HG02588 (cell line): ENCODE measurements around the gene GBX2.

ENCODE experiments used
- ATAC-seq: cut with Tn5 transposase; IDR thresholded peaks from one replicate; pipeline ENCODE4 v1.9.1; 2021; ENCODE audit warnings: mild to moderate bottlenecking, moderate library complexity; ENCODE audit not compliant: unreplicated experiment

Gene GBX2

DNA sequence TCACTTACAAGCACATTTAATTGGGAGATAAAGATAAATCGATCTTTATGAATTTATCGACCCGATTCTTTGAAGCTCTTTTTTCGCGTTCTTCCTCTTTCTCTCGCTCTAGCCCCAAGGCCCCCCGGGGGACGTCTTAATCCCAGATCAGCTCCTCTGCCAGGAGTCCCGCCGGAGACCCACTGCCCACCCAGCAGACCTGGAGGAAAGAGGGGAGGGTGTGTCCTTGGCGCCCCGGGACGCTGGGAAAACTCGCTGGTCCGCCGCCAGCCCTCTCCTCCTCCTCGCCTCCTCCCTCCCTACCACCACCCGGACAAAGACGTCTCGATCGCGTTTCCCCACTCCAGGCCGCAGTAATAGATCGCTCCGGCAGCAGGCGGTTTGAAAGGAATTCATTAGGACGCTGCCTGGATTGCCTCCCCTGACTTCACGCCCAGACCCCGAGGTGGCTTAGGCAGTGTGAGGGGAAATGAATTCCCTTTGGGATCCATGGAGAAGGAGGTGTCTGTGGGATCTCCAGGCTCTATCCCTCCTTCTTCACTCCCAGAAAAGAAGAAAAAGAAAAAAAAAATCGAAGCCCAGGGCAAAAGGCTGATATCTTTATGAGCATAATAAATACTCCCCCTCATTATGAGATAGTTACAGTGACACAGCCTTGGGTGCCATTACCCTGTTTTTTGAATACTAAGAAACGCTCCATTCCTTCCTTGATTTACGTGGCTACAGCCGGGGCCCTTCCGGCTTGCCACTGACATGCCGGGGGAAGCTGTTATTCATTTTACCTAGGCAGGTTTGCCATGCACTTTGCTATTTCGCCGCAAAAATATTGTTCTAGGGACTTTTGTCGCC is 1.8 kb upstream of the GBX2 start:
- ATAC-seq: no peak

DNA sequence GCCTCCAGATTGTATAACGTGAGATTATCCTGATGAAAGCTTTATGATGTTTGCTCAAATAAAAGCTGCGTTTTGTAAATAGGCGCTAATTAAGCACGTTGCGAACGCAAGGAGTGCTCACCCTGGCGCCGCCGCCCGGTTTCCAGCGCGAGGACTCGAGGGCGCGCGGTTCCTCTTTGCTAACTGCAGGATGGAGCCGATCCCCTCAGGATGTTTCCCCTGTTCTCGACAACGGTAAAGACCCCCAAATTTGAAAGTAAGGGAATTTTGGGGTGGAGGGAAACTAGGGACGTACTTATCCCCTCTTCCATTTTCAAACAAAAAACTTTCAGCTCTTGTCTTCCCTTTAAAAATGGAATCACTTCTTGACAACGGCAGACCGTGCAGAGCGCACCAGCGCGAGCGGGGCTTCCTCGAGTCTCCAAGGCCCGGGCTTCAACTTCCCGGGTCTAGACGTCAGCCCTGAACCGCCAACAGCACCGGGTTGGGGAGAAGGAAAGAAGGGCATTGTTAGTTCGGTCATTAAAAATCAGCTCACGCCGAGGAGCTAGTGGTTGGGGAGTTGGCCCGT is 1.1 kb upstream of the GBX2 start:
- no peak for ATAC-seq

DNA sequence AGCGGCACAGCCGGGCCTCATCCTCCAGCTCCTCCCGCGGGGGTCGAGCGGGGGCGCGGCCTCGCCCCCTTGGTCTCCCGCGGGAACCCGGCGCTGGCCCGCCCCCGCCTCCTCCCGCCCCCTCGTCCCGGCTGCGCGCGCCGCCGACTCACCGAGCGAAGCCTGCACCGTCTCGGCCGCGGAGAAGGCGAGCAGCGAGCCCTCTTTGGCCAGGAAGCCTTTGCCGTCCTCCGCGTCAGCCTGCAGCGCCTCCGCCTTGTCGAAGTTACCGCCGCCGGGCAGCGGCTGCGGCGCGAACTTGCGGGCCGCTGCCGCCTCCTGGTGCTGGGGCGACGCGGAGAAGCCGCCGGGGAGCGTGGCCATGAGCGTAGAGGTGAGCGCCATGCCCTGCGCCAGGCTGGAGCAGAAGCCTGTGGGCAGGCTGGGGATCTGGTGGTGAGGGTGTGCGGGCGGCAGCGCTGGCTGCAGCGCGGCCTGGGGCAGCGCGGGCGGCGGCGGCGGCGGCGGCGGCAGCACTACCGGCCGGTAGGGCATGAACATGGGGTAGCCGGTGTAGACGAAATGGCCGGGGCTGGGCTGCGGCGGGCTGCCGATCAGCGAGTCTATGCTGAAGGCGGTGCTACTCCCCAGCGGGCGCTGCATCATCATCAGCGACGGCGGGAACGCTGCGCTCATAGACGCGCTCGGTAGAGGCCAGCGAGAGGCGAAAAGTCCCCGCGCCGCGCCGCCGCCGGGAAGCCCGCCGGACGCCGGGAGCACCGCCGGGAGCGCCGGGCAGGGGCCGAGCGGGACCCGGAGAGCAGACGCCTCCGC is 683 bp downstream of the GBX2 start:
- ATAC-seq: no peak

DNA sequence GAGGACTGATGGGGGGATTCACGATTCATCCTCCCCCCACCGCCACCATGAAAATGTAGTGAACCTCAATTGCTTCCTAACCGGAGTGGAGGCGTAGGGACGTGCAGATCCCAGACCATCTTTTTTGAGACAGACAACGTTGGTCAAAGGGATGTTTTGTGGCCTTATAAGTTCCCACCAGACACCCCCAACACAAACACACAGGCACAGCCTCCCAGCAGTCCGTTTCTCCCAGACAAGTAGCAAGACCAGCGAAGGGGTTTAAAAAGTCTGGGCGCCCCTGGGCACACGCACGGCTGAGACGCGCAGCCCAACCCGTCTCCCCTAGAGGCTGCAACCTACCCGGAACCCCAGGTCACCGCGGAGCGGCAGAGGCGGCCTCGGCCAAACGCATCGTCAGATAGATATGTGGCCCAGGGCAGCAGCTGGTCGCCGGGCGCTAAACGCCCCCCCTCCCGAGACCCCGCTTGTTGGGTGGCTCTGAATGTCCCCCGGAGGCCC is 1.3 kb downstream of the GBX2 start:
- no peak for ATAC-seq

DNA sequence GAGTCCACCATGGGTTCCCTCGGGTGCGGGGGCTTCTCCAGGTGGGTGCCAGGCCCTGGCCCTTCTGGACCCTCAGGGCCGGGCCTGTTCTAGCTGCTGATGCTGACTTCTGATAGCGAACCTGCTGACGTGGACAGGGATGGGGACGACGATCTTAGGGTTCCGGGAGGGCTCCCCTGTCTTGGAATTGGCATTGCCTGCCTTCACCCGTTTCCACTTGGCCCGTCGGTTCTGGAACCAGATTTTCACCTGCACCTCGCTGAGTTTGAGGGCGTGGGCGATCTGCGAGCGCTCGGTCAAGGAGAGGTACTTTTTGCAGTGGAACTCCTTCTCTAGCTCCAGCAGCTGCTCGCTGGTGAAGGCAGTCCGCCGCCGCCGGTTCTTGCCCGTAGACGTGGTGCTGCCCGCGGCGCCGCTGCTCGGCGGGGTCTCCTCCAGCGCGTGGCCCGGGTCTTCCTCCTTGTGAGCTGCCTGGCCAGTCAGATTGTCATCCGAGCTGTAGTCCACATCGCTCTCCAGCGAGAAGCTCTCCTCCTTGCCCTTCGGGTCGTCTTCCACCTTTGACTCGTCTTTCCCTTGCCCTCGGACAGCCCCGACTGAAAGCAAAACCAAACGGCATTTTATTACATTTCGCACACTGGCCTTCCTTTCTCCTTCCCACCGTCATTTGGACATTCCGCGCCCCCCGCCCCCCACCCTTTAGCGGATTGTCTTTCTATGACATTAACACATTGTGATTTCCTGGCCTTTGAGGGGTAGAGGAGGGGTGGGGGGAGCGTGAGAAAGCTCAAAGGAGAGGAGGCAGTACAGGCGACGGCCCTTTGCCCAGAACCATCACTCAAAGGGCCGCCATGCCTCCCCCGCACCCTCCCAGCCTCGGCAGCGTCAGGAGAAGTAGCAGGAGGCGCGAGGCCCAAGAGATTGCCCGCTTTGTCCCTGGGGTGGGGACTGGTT is 2.1 kb downstream of the GBX2 start:
- ATAC-seq: no peak

DNA sequence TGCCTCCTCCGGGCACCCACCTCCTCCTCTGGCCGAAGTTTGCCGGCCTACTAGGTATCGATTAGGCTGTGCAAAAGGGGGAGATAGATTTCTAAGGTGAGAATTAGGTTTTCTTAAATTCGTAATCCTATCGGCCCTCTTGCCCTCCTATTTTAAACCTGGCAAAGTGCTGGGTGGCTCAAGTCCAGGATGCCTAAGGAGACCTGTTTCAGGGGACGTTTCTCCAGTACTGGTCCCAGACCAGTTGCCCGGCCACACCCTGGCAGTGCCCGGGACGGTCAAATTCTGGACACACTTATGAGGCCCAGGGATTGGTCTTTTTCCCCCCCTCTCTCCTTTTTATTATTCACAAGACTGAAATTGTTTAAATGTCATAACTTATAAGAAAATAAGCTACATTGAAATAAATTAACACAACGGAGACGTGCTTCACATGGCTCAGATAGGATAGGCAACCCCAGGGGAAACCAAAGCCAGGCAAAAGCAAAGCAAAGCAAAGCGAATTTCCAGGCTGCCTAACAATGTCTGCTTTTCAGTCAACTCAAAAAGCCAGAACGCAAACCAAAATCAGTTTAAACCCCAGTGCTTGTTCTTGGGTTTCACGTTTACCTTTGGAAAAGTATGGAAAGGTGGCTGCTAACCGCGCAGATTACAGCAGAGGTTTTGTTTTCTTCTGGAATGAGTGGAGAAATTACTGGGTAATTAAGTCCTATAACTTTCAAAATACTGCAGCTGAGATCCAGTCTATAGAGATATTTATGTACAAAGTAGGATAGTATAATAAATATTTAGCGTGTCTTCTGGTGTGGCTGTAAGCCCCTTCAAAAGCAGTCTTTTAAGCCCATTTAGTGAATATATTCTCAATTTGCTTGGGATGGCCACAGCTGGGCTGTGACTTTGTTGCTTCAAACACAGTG is 3.0 kb downstream of the GBX2 start:
- no peak for ATAC-seq

DNA sequence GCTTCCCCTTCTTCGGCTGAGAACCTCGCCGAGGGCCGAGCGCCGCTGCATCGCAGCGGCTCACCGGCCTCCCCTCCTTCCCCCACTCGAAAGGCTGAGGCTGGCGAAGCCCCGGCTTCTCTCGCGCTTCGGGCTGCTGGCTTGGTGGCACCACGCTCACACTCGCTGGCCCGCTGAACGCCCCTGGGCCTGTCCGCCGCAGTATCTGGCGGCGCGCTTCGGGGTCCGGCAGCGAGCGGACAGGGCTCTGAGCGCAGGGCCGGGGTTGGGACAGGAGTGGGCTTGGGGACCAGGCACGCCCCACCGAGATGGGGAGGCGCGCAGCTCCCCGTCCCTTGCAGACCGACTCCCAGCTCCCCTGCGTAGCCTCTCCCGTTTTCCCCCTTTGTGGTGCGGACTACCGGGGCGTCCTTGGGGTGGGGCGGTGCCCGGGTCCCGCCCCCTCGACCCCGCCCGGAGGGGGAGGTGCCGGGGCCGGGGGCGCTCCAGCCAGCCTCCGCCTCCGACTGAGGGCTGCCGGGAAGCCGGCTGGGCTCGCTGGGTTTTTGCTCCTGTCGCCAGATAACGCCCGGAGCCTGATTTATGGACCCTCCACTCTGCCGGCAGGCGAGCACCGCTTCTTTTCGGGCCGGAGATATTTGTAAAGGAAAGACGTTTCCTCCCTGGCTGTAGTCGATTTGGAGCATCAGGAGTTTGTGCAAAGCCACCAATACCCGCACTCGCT is 3.8 kb downstream of the GBX2 start:
- no peak for ATAC-seq

DNA sequence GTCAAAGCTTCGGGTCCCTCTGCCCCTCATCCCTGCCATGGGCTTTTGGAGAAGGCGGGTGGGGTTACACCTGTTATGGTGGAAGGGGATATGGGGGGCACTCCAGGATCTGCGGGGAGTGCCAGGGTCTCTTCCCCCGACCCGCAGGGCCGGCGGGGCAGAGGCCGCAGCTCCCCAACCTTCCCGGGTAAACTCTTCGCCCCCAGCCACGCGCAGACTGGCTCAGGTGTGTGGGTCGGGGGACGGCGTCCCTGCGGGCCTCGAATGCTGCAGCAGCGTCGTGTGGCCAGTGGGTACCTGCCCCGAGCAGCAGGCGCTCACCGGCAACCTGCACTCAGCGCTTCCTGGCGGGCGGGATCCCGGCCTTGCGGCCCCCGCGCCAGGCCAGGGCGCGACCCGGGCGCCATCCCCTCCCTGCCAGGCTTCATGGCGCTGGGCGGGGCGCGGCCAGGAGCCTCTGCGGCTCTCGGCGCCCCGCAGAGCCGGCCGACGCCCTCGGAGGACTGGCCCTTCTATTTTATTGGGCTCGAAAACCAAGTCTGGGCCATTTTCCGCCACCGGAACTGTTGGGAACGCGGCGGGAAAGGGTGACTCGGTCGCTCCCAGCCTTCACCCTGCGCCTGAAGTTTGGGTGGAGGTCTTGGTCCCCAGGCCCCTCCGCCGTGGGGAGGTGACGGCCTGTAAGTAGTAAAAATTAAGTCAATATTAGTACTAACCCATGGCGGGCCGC is 4.5 kb downstream of the GBX2 start:
- no peak for ATAC-seq

DNA sequence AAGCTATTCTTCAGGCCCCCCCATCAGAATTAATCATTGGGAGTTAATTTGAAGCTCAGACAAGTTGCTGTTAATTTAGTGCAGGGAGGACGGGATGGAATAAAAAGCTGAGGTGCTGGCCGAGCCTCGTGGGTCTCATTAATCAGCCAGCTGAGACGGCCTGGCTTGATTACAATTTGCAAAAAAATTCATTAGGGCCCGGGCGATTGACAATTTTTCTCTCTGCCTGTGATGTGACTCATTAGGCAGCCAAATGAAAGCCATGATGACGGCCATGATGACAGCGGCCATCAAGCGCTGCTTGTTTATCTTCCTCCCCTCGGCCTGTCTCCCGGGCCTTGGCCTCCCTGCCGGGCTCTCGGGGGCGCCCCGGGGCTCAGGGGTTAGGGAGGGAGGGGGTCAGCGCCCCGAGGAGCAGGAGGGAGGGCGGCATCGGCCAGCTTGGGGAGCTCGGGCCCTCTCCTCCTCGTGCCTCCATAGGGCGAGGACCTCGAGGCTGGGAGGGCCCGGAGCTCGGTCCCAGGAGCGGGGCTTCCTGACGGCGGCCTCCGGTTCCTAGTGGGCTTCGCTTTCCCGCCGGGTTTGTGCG is 5.2 kb downstream of the GBX2 start:
- ATAC-seq: no peak

DNA sequence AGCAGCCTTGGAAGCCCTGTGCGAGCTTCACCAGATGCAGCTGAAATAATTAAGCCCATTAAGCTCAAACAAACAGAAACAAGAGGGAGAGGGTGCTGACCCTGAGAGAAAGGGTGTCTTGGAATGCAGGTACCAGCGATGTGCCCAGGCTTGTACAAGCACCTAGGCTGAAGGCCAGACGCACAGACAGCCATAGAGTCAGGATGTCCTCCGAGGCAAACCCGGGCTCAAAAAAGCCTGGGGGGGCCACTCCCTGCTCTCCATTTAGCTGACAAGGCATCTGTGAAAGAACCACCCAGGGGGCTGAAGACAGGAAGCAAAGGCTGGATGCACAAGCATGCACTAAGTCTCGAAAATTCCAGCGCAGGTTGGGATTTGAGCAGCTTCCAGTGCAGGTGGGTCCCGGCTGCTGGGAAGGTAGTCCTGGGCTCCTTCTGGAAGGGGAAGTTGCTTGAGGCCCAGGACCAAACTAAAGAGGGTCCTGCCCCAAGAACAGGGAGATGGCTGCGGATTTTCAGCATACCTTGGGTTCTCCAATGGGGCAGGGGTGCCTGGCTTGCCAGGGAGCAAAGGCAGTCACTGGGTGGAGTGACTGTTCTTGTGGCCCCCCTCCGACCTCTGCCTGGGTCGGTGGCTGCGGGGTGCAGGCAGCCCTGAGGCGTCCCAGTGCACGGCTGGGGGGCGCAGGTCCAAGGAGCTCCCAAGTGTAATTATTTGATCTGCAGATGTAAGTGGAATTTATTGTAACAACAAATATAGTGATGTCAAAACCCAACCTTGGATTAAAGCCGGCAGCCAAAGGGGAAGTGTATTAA is 5.9 kb downstream of the GBX2 start:
- no peak for ATAC-seq

DNA sequence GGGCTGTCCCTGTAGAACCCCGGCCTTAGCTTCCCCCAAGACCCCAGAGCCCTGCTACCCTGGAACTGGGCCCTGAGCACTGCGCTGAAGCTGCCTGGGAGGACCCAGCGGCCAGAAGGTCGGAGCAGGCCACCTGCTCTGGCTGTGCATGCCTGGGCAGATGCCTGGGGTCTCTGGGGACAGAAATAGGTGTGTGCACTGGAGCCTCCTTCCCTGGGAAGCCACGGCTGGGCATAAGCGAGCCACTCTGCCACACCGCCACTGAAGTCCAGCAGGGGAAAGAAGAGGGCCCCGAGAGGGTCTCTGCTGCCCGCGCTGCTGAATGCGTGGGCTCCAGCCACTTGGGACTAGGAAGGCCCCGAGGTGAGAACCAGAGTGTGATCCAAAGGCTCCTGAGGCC is 6.7 kb downstream of the GBX2 start:
- no peak for ATAC-seq

DNA sequence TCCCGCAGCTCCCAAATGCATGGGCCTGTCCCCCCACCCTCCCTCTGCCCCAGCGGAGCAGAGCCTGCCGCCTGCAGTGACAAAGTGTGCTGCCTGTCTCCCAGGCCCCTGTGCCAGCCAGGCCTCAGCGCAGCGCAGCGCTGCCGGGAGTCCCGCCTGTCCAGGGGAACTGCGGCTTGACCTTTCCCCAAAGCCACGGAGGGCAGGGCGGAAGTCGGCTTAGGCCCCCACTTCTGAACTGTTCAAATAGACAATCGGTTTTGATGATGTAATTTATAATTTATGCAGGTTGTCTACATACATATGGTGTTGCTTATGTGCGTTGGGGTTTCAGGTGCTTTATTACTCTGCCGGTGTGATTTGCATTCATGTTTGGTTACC is 7.1 kb downstream of the GBX2 start:
- ATAC-seq: no peak

DNA sequence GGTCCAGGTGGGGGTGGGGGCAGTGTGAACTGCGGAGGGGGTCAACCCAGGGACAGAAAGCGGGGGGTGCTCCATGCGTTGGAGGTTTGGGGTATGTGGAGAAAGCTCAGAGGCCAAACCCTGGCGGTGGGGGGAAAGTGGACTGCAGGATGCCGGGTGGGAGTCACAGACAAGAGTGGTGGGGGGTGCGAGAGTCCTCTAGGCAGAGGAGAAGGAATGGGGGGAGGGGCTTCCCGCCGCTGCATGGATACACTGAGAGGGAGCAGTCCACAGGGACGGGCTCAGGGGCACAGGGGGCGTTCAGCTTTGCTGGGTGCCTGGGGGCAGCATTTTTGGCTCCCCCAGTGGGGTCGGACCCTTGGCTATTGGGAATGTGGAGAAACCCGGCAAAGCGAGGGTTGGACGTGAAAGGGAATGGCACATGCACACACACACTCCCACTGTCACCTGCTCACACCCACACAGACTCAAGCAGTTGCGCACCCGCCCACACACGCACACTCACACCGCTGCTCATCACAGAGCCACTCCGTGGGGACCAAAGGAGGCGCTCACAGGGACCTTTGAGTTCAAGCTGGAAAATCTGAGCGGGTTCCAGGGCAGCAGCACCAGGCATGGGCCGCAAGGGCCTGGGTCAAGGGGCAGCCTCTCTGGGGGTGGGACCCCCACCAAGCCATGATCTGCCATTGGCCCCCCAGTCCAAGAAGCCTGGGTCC is 7.7 kb downstream of the GBX2 start:
- no peak for ATAC-seq

DNA sequence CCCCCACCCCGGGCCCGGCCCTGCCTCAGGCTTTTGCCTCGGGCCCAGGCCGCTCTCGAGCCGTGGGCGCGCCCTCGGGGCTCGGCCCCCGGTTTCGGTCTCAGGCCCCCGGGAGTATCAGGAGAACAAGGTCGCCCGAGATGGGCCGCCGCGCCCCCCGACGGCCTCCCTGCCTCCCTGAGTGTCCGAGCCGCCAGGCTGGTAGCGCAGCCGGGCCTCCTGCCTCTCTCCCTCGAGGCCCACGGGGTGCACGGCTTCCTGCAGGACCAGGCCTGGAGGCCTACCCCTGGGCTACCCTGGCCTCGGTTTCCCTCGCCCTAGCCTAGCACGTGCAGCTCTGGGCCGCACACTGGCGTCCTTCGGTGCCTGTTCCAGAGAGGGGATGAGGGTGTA is 8.4 kb downstream of the GBX2 start:
- ATAC-seq: no peak

DNA sequence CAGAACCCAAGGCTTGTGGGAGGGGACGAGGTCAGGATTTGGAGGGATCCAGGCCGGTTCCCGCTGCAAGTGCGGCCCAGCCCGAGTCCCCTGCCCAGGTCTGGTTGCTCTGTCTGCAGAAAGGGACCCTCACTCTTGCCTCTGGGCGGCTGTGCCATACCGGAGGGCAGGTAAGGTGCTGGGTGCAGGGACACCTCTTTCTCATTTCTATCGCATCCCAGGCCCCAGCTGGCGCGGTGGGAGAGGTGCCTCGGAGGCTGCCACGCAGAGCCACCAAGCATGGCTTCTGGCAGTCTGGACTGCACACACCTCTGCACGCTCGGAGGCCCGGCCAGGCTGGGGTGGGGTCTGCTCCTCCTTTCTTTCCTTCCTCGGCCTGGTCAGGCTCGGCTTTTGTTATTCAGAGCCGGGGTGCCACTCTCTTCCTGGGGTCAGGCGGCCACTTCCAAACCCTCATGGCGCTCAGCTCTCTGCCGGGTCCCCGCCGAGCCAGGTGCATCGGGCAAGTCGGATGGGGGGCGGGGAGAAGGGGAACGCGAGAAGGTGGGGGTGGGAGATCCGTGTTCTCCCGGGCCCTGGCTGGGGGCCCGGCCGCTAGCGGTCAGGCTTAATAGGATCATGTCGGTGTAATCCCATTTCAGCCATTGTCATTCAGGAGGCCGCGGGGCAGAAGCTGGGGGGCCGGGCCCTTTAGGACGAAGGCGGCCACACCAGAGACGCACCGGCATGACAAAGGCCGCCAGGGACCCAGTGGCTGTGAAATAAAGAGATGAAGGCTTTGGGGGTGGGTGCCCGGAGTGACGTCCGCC is 9.0 kb downstream of the GBX2 start:
- no peak for ATAC-seq
